HG02642 (cell line): ENCODE results near the gene TES.
A peak's percentile ranks its signal among the peaks of the same experiment; 100 is the strongest.

ENCODE experiments used
- ATAC-seq: cut with Tn5 transposase; IDR thresholded peaks from one replicate; pipeline ENCODE4 v1.9.1; 2021; ENCODE audit warnings: mild to moderate bottlenecking; ENCODE audit not compliant: unreplicated experiment, poor library complexity

TES gene

DNA sequence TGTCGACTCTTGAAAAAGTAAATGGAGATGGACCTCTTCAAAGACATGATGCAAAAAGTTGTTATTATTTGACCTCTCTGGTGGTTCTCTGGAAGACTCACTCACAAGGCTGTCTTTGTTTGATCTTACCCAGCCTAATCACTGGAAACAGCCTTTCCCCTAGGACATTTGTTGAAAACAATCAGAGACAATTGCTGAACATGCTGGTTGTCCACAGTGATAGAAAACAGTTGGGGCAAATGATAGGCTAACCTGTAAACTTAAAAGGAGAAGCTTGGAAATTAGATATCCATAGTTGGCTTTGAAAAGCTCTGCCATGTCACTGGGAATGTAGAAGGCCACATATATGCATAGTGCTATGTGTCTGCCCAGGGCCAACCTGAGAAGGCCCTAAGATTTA lies 22.9 kb upstream of the TES start:
- no peak for ATAC-seq

DNA sequence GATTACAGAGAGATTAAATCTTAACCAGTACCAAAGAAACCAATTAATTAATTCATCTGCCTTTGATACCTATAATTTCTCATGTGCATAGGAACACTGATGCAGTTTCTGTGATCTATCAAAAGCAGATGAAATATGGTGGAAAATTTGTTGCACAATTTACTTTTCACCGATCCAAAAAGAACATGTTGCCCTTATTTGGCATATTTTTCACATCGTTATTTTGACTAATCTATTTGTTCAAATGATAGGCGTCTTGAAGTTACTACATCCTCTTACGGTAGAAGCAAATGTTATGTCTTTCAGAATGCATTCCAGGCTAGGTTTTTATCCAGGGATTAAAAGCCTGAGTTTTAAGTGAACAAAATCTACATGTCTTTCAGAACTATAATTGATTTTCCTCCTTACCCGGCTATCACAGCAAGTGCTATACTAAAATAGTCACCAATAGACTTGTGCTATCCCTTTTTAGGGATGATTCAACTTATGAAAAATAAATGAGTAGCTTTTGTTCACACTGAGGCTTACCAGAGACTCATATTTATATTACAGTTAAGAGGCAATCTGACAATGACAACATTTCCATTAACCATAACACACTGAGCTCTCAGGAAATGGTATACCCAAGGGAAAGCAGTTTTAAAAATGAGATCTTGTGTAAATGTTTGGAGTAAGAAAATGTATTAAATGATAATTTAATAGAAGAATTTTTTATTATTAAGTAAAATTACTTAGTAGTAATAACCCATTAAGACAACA lies 16.8 kb upstream of the TES start:
- no peak for ATAC-seq

DNA sequence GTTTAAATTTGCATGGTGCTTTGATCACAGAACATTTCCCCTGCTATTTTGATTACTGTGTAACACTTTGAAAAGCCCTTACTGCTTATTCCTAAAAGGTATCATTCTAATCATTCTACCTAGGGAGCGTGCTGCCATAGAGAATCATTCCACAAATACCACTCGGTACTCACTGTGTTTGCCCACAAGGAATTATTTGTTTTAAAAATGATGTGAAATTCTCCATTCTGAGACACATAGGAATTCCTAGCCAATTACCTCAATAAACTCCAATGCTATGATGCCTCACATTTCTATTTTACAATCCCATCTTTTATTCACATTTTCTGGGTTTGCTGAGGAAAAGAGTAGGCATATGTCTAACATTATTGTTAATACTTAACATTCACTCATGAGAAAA lies 16.2 kb upstream of the TES start:
- no peak for ATAC-seq

DNA sequence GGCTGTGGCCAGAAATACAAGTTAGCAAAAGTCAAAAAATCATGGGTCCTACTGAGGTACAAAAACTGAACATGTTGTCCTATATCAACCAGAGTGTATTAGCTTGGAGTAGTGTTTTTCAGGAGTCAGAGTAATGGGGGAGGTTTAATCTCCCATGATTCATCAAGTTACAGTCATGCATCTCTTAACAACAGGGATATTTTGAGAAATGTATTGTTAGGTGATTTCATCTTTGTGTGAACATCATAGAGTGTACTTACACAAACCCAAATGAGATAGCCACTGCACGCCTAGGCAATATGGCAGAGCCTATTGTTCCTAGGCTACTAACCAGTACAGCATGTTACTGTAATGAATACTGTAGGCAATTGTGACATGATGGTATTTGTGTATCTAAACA lies 14.9 kb upstream of the TES start:
- no peak for ATAC-seq

DNA sequence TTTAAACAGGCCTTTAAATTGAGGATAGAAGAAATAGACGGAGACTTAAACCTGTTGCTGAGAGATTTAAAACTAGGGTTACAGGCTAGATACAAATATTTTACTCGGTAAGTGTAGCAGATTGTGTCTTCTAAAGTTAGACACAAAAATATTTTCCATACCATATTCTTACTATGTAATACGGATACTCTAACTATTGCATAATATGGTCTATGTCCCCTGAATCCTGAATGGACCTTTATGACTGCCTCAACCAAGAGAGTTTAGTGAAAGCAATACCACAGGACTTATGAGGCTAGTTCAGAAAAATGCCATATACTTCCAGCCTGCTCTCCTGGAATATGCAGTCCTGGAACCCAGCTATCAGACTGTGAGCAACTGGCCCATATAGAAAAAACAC lies 13.4 kb upstream of the TES start:
- ATAC-seq = no peak

DNA sequence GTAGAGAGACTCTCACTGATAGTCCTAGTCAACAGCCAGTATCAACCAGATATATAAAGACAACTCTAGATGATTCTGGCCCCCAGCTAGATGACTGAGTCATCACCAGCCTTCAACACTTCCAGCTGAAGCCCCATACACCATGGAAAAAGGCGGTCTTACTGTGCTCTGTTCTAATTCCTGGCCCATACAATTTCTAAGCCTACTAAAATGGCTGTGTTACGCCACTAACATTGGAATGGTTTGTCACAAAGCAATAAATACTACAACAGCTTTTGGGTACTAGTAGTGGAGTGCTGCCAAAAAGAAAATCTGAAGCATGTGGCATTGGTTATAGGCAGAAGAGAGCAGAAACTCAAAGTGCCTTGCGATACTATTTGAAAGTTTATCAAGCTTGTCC lies 13.0 kb upstream of the TES start:
- ATAC-seq = no peak

DNA sequence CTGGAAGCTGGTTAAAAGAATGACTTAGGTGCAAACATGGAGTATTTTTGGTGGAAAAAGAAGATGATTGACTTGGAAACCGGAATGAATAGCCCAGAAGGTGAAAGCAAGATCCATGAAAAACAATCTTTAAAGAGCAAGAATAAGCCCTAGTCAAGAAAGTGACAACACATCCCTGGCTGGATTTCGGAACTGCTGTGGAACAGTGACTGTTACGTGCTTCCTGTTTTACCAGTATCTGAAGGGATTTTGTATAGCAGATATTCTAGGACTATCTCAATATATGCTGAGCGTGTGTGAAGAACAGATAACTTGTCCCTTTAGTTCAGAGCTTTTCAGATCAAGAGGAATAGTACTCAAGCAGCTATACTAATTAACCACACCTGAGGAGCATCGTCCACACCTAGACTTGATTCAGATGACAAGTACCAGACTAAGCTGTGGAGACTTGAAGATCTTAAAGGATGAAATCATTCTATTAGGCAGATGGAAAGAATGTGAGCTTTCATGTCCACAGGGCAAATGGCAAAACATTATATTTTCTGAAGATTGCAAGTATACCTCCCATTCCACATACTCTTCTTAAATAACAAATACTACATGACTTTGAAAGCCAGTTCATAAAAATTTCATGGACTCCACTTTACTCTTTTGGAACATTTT lies 11.5 kb upstream of the TES start:
- ATAC-seq = no peak

DNA sequence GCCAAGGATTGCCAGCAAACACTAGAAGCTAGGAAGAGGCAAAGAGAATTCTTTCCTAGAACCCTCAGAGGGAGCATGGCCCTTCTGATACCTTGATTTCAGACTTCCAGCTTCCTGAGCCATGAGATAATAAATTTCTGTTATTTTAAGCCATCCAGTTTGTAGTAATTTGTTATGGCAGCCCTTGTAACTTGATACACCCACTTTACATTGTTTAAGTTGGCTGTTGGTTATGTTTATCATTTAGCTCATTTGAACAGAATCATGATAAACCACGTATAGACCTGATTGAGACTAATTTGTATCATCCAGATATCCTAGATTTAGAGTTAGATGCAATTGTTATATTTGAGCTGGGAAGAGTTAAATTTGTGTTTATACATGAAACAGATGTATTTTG lies 9.4 kb upstream of the TES start:
- ATAC-seq = no peak

DNA sequence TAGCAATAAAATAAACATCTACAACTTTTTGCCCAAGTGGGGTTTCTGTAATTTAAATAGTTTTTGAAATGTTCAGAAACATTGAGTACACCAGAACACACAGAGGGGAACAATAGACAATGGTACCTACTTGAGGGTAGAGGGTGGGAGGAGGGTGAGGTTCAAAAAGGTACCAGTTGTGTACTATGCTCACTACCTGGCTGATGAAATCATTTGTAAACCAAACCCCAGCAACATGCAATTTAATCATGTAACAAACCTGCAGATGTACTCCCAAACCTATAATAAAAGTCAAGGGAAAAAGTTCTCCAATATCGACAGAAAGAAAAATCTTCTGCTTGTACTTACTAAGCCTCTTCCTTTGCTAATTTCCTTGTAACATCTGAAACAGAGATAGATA lies 4.2 kb upstream of the TES start:
- no peak for ATAC-seq

DNA sequence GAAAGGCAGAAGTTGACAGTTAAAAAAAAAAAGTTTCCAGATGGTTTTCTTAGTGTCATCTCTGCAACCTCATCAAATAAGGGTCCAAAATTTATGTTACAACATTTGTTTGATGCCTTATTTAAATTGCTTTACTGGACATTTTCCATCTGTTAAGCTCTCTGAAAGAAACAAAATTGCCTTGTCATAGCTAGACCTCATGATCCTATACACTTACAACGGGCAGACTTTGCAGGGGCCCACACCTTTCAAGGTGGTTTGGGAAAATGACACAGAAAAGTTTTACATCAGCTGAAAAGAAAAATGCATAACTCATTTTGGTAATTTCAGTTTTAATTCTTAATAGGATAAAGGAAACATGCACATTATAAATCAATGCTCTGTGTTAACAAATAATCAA lies 1.4 kb upstream of the TES start:
- ATAC-seq = no peak

DNA sequence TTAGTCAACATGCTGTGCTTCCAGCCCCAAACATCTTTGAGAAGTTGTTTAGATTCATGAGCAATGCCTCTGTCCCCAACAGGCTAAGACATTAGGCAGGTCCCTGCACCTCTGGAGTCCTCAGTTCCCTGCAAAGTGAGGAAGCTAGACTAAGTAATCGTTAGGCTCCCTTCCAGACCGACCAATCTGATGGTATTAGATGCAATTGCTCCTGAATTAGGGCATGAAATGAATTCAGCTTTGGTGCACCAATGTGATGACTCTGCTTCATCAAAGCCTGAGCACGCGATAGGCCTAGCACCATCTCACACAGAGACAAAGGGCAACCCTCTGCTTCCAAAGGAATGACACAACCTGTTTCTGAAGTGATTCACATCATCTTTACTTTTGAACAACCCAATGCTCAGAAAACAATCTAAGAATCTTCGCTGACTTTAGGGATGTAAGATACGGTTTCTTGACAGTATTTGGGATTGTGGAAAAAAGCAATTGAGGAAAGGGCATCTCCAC lies 723 bp upstream of the TES start:
- no peak for ATAC-seq

DNA sequence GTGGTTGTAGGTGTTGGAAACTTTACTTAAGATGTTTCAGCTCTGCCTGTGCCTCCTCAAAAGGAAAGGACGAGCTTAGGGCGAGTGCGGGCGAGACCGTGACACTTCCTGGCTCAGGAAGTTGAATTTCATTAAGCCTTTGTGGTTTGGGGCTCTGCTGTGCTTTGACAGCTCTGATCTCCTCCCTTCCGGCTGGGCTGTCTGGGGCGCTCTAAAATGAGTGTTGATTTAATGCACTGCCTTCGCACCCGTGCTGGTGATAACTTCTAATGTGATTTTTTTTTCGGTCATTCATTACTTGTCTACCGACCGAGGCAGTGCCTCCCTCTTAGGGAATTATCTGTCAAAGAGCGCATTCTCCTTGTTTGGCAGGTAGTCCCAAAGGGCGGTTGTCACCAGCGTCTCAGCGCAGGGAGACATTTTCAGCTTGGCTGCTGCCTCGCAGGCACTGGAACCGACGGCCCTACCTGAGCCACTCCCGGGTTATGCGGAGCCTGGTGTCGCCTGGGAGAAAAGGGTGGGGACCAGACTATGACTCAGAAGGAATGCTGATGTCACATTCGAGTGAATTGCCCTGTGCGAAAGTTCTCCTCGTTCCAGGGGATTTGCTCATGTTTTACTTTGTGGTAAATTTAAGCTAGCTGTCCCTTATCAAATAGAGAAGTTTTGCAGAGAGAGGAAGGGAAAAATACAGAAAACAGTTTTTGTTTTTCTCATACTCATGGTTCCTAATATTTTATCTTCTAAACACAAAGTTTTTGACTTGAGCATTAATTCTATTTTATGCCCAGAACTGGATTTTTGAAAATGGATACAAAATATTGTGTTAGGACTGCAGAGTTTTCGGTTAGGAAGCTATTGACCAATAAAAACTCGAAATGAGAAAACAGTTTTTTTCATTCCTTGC lies 920 bp downstream of the TES start:
- peak; percentile 74 for ATAC-seq

DNA sequence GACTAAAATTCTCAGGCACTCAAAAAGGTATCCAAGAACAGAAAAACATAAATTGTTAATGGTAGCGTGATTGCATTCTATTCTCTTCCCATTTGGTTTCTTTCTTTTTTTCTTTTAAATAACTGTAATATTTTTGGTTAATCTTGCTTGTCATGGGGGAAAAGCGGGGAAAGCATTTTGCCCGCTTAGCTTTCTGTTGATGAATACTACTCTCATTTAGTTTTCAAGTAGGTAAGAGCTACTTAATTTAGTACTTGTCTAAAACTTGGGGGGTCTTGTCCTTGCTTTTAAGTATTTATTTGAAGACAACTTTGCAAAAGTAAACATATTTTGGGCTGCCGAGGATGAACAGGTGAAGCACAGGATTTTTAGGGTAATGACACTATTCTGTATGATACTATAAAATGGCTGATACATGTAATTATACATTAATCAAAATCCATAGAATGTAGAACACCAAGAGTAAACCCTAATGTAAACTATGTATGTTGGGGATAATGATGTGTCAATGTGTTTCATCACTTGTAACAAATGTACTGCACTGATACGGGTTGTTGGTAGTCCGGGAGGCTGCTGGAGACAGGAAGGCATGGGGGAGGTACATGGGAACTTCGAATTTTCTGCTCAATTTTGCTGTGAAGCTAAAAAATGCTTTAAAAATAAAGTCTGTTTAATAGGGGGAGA lies 1.7 kb downstream of the TES start:
- ATAC-seq = no peak

DNA sequence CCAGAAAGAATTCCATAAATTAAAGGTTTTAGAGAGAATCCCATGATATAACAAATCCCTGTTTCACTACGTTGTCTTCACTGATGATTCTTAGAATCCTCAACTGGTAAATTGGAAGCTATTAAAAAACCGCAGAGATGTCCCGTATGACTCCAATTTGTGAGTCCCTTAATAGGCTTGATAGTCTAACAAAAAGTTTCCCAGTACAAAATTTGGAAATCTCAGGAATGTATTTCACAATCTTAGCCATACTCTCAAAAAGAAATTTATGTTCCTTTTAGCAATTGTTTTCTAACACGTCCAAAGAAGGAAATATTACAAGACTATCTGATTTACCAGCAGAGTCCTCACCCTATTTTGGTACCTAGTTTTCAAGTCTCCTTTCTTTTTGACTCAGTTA lies 2.5 kb downstream of the TES start:
- ATAC-seq = no peak

DNA sequence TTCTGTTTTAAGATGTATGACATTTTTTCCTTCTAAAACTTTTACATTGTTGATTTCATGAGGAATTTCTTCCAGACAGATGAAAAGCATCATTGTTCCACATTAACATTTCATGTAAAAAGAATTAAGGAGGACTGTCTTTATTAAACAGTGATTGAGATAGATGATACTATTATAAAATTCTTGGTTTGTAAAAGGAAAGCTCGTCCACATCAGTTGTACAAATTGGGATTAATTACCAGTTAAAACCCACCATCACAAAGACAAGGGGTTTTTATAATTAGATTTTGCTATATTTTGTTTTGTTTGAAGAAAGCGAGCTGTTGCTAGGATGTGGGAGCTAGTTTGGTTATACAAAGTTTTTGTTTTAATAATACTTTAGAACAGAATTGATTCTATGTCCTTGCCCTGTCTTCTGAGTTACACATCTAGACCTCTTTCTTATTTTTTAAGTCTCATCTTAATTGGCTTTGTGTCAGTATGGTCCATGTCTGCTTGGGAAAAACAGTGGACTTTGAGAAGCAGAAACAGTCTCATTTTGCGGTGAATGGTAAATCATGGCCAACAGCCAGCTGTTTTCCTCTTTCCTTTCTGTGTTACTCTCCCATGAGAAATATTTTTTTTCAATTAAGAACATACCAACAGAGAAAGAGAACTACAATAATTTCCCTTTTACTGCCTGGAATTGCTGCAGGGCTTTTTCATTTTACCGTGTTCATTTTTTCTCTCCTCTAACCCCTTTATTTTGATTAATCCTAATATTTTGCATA lies 3.2 kb downstream of the TES start:
- no peak for ATAC-seq

DNA sequence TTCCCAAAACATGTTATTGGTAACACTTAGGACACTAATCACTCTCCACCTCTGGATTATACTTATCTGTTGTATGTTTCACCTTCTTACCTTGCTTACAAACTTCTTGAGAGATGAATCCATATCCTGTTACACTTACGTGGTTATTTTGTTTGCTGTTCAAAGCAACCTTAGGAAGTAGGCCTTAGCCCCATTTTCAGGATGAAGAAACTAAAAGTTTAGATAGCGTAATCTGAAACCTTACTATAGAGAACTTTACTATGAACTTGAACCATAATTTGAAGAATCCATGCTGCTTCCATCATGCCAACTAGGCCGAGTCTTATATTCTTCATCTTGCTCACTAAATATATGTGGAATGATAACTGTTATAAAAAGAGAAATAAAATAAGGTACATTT lies 4.6 kb downstream of the TES start:
- ATAC-seq = no peak

DNA sequence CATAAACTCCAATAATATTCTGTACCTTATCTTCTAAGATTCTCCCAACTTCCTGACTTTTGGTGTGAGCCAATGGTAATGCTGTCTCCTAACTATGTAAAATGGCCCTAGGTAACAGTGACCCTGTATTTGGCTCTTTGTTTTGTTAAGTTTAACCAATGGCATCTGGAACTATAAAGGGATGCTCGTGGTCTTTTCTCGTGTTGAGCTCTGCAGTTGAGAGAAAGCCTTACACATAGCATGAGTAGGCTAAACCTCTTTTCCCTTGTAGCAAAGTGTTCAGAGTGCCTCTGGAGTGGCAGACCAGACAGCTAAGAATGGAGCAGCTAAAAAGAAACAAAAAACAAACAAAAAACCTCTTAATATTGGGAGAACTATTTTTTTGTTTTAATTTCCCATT lies 5.2 kb downstream of the TES start:
- ATAC-seq = no peak

DNA sequence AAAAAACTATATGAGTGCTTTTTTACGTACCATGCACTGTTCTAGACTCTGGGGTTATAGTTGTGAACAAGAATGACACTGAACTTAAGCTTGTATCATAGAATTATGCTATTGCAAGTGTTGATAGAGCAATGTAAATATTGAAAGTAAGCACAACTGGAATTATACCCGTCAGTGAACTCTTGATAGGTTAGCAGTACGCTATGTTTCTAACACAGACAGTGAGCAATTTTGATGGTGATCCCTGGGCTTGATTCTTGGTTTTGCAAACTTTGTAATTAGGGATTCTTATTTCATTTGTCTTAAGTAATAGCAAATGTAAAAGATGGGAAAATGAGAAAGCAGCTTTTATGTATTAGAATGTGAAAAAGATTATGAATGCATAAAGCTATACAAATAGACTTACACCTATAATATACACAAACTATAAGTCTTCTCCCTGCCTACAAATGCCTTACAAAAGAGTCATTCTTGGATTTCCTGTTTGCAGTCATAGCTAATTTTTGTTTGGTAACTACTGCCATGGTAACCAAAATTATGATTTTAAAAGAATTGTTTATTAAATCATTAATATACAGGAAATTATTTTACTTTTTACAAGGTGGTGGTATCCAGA lies 6.7 kb downstream of the TES start:
- no peak for ATAC-seq

DNA sequence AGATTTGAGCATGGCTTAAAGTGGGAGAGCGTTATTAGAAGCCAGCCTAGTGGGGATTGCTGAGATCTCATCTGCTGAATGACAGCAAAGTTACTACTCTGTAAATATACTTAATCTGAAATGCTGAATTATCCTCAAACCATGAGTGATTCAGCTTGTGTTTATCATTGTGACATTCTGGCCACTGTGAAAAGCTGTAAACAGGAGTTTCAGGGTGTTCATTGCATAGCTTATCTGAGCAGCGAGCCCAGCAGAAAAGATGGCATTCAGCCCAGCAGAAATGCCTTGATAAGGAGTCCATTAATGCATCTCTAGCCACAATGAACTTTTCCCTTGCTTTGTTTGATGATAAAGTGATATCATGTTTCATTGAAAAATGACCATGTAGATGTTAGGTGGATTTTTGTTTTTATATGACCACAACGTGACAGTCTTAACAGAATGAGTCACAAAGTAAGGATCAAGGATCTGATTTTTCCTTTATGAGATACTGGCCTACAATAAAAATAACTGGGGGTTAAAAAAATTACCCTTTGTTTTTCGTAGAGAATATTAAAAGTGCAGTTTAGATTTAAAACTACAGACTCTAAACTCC lies 7.8 kb downstream of the TES start:
- ATAC-seq = no peak
